KMS-11 (cell line): Measurements from ENCODE around the gene RGPD3.
"Not testable (repeated sequence)": the region's sequence is repeated elsewhere in the genome, so short reads cannot be mapped to it uniquely, and the experiment has no call there.

Experiments
- H2AFZ ChIP-seq: fragments of 200-600 bp; sonication (generic); 2 replicates; pipeline ENCODE4 v1.6.1; 2016; ENCODE audit warnings: antibody characterized with exemption, mixed run types, low read depth
- H3K27ac ChIP-seq: fragments of 200-600 bp; sonication (generic); 2 replicates; pipeline ENCODE4 v1.6.1; 2016; ENCODE audit warnings: mild to moderate bottlenecking, mixed run types
- H3K27me3 ChIP-seq: fragments of 200-600 bp; sonication (generic); 2 replicates; pipeline ENCODE4 v1.6.1; 2017; ENCODE audit warnings: mild to moderate bottlenecking, low read depth, mixed run types, moderate library complexity; ENCODE audit not compliant: insufficient read depth
- H3K36me3 ChIP-seq: fragments of 200-600 bp; sonication (generic); 2 replicates; pipeline ENCODE4 v1.6.1; 2017; ENCODE audit warnings: mild to moderate bottlenecking, mixed run types; ENCODE audit not compliant: insufficient read depth
- H3K4me1 ChIP-seq: fragments of 200-600 bp; sonication (generic); 2 replicates; pipeline ENCODE4 v1.6.1; 2016; ENCODE audit warnings: mild to moderate bottlenecking, low read depth, mixed run types; ENCODE audit not compliant: poor library complexity, severe bottlenecking
- H3K4me2 ChIP-seq: fragments of 200-600 bp; sonication (generic); 2 replicates; pipeline ENCODE4 v1.7.0; 2016; ENCODE audit warnings: mild to moderate bottlenecking, mixed run types
- H3K4me3 ChIP-seq: fragments of 200-600 bp; sonication (generic); IDR thresholded peaks from 2 replicates; pipeline ENCODE4 v1.6.1; 2017; ENCODE audit warnings: low read depth, low read length, mixed read lengths; ENCODE audit not compliant: insufficient read depth
- H3K79me2 ChIP-seq: fragments of 200-600 bp; sonication (generic); 2 replicates; pipeline ENCODE4 v1.6.1; 2016; ENCODE audit warnings: low read depth, mixed run types; ENCODE audit not compliant: insufficient read depth
- H3K9ac ChIP-seq: fragments of 200-600 bp; sonication (generic); 2 replicates; pipeline ENCODE4 v1.6.1; 2016; ENCODE audit warnings: mild to moderate bottlenecking, mixed run types
- H4K20me1 ChIP-seq: fragments of 200-600 bp; sonication (generic); 2 replicates; pipeline ENCODE4 v1.6.1; 2016; ENCODE audit warnings: mild to moderate bottlenecking, mixed run types; ENCODE audit not compliant: insufficient read depth
- TF ChIP-seq, protein P1 (sequence below): fragments of 200-600 bp; sonication (generic); conservative IDR thresholded peaks from 2 replicates; pipeline ENCODE4 v1.6.1; 2017; ENCODE audit warnings: low read depth, mild to moderate bottlenecking, antibody characterized with exemption, low read length, moderate library complexity, mixed read lengths

The RGPD3 gene

DNA sequence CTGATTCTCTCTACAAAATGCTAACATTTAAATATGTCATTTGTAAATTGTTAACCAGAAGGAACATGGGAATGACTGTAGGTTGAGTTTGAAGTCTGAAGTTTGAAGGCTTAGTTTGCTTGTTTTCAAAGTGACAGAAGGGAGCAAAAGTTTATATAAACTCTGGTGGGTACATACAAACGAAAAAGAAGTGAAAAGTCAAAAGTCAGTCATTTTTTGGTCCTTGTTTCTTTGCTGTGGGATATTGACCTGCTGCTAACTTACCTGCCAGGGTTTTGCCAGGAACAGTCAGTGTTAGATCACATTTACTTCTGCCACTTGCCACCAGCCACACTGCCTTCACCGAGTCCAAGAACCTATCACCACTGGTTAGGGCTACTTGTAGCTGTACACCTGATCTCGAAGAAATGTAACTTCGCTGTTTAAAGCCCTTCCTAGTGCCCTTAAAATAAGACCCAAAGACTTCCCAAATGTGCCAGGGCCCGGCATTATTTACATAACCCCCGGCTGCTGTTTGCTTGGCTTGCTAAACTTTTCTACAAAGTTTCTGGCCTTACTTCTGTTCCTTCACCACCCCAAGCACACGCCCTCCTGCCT lies 79.3 kb downstream of the RGPD3 start:
- H2AFZ ChIP-seq, H3K27me3 ChIP-seq, H3K36me3 ChIP-seq, H3K4me3 ChIP-seq, H4K20me1 ChIP-seq, H3K27ac ChIP-seq, H3K9ac ChIP-seq, H3K79me2 ChIP-seq, H3K4me2 ChIP-seq, H3K4me1 ChIP-seq: not testable (repeated sequence)

DNA sequence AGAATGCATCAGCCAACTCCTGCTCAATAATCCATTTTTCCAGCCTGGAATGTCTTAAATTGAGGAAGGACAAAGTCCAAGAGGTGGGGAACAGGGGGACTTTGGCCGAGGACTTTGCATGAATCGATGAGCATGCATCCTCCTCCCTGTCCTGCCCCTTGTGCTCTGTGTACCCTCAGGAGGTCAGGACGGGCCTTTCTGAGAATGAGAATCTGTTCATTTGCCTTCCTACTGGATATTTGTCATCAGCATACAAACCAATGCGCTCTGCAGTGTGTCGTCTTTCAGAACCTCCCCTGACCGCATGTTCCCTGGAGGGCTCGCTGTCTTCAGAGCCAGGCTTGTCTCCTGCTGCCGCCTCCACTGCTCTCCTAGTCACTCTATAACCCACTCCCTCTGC lies 83.7 kb downstream of the RGPD3 start:
- not testable (repeated sequence) for H3K79me2 ChIP-seq, H4K20me1 ChIP-seq, H3K4me1 ChIP-seq, H2AFZ ChIP-seq, H3K27me3 ChIP-seq, H3K4me3 ChIP-seq, H3K9ac ChIP-seq, H3K4me2 ChIP-seq, H3K27ac ChIP-seq, H3K36me3 ChIP-seq

GRCh38 chr2:106381867-106382266 lies 86.3 kb downstream of the RGPD3 start:
- H3K4me2 ChIP-seq, H3K4me3 ChIP-seq, H2AFZ ChIP-seq, H3K36me3 ChIP-seq, H3K9ac ChIP-seq, H3K79me2 ChIP-seq, H4K20me1 ChIP-seq, H3K27ac ChIP-seq, H3K27me3 ChIP-seq, H3K4me1 ChIP-seq: not testable (repeated sequence)

GRCh38 chr2:106379567-106379966 lies 88.6 kb downstream of the RGPD3 start:
- H3K79me2 ChIP-seq, H3K27me3 ChIP-seq, H3K27ac ChIP-seq, H3K4me2 ChIP-seq, H4K20me1 ChIP-seq, H2AFZ ChIP-seq, H3K9ac ChIP-seq, H3K4me3 ChIP-seq, H3K4me1 ChIP-seq, H3K36me3 ChIP-seq: not testable (repeated sequence)

- H4K20me1 ChIP-seq, H3K9ac ChIP-seq, H3K79me2 ChIP-seq, H3K27ac ChIP-seq, H3K4me1 ChIP-seq, H3K4me2 ChIP-seq, H3K36me3 ChIP-seq, H2AFZ ChIP-seq, H3K4me3 ChIP-seq, H3K27me3 ChIP-seq: not testable (repeated sequence)
Observed at GRCh38 chr2:106369182-106369581, 99.0 kb downstream of the RGPD3 start.

GRCh38 chr2:106366204-106366885 lies 101.9 kb downstream of the RGPD3 start:
- TF ChIP-seq, protein P1, sequence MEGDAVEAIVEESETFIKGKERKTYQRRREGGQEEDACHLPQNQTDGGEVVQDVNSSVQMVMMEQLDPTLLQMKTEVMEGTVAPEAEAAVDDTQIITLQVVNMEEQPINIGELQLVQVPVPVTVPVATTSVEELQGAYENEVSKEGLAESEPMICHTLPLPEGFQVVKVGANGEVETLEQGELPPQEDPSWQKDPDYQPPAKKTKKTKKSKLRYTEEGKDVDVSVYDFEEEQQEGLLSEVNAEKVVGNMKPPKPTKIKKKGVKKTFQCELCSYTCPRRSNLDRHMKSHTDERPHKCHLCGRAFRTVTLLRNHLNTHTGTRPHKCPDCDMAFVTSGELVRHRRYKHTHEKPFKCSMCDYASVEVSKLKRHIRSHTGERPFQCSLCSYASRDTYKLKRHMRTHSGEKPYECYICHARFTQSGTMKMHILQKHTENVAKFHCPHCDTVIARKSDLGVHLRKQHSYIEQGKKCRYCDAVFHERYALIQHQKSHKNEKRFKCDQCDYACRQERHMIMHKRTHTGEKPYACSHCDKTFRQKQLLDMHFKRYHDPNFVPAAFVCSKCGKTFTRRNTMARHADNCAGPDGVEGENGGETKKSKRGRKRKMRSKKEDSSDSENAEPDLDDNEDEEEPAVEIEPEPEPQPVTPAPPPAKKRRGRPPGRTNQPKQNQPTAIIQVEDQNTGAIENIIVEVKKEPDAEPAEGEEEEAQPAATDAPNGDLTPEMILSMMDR, result no peak
- no peaks in the 10 kb centered on the region for H3K79me2 ChIP-seq
- no peak overlapping the region for H3K27ac ChIP-seq
- H2AFZ ChIP-seq, result no peak overlapping the region
- no peak overlapping the region for H3K4me2 ChIP-seq
- H3K4me1 ChIP-seq, result no peaks in the 10 kb centered on the region
- H3K27me3 ChIP-seq, result no peaks in the 10 kb centered on the region
- H3K4me3 ChIP-seq, result no peak overlapping the region
- no peak overlapping the region for H3K9ac ChIP-seq
- no peaks in the 10 kb centered on the region for H4K20me1 ChIP-seq
- no peaks in the 10 kb centered on the region for H3K36me3 ChIP-seq

GRCh38 chr2:106363791-106364190 lies 104.4 kb downstream of the RGPD3 start:
- peaks cover 10% of the 10 kb centered on the region for H3K4me1 ChIP-seq
- H3K36me3 ChIP-seq, result no peaks in the 10 kb centered on the region
- H3K9ac ChIP-seq, result no peak overlapping the region
- H3K27ac ChIP-seq, result no peak overlapping the region
- H2AFZ ChIP-seq, result no peak overlapping the region
- peaks cover 18% of the 10 kb centered on the region for H3K27me3 ChIP-seq
- H4K20me1 ChIP-seq, result no peaks in the 10 kb centered on the region
- H3K4me3 ChIP-seq, result no peak overlapping the region
- no peak overlapping the region for H3K4me2 ChIP-seq
- no peaks in the 10 kb centered on the region for H3K79me2 ChIP-seq
- TF ChIP-seq, protein P1, result no peak
